Choroid plexus epithelial cell (primary cell): ENCODE measurements around the gene MACF1.

Experiments
- DNase-seq: peaks from one replicate; pipeline ENCODE4 v3.0.0-alpha.2; 2010; ENCODE audit warnings: low read depth
- H3K4me3 ChIP-seq: 2 replicates; pipeline ENCODE4 v1.5.1; 2011; ENCODE audit warnings: low read depth, mild to moderate bottlenecking, control low read depth, low read length, moderate library complexity
- TF ChIP-seq, protein P1 (sequence below): conservative IDR thresholded peaks from 2 replicates; pipeline ENCODE4 v1.5.1; 2011; ENCODE audit warnings: low read depth, mild to moderate bottlenecking, control low read depth, inconsistent platforms, low read length, moderate library complexity

Gene MACF1

GRCh38 chr1:39346872-39347271, 142.4 kb downstream of the MACF1 start:
- no peak overlapping the region for H3K4me3 ChIP-seq
- peak; percentile 23 for DNase-seq
- TF ChIP-seq, protein P1, sequence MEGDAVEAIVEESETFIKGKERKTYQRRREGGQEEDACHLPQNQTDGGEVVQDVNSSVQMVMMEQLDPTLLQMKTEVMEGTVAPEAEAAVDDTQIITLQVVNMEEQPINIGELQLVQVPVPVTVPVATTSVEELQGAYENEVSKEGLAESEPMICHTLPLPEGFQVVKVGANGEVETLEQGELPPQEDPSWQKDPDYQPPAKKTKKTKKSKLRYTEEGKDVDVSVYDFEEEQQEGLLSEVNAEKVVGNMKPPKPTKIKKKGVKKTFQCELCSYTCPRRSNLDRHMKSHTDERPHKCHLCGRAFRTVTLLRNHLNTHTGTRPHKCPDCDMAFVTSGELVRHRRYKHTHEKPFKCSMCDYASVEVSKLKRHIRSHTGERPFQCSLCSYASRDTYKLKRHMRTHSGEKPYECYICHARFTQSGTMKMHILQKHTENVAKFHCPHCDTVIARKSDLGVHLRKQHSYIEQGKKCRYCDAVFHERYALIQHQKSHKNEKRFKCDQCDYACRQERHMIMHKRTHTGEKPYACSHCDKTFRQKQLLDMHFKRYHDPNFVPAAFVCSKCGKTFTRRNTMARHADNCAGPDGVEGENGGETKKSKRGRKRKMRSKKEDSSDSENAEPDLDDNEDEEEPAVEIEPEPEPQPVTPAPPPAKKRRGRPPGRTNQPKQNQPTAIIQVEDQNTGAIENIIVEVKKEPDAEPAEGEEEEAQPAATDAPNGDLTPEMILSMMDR: no peak

- H3K4me3 ChIP-seq: no peak overlapping the region
- TF ChIP-seq, protein P1: no peak
- DNase-seq: no peak
Measured at GRCh38 chr1:39348278-39348677, 143.8 kb downstream of the MACF1 start.

GRCh38 chr1:39352881-39353280, 148.4 kb downstream of the MACF1 start:
- TF ChIP-seq, protein P1: no peak
- H3K4me3 ChIP-seq: no peak overlapping the region
- DNase-seq: peak; percentile 9

- peak; percentile 21 for DNase-seq
- TF ChIP-seq, protein P1: no peak
- H3K4me3 ChIP-seq: no peak overlapping the region
Measured at GRCh38 chr1:39354572-39354971, 150.1 kb downstream of the MACF1 start.

- no peak for DNase-seq
- no peak overlapping the region for H3K4me3 ChIP-seq
- TF ChIP-seq, protein P1: no peak
Measured at GRCh38 chr1:39358491-39358890, 154.0 kb downstream of the MACF1 start.

- TF ChIP-seq, protein P1: no peak
- no peak overlapping the region for H3K4me3 ChIP-seq
- DNase-seq: peak; percentile 61
Measured at GRCh38 chr1:39359028-39359570, 154.6 kb downstream of the MACF1 start.

DNA sequence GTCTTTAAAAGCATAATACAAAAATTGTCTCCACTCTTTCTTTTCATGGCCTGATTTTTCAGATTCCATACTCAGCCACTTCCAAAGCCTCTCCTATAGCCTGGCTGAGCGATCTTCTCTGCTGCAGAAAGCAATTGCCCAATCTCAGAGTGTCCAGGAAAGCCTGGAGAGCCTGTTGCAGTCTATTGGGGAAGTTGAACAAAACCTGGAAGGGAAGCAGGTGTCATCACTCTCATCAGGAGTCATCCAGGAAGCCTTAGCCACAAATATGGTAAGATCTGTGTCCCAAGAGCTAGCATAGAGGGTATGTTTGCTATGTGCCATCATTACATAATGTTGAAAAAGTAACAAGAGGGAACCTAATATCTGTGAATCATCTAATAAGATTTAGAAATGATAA, 156.2 kb downstream of the MACF1 start:
- peak; percentile 73 for DNase-seq
- H3K4me3 ChIP-seq: no peak overlapping the region
- TF ChIP-seq, protein P1: no peak
